Suprapubic skin (tissue), 4 donors: Measurements from ENCODE around the gene LPIN1. TPM values are rescaled to one million over a fixed set of nuclear protein-coding genes. Genes with fewer than 3 reads are reported as not detected.

ENCODE experiments used
- DNase-seq, 2 donors: peaks; one replicate each; pipeline ENCODE4 v3.0.0-alpha.2; 2019; ENCODE audit warnings: low spot score in 2 of 2
- H3K27ac ChIP-seq: fragments of 200-600 bp; sonication (generic); one replicate; pipeline ENCODE4 v1.5.1; 2019
- H3K27me3 ChIP-seq: fragments of 200-600 bp; sonication (generic); one replicate; pipeline ENCODE4 v1.5.1; 2019
- H3K36me3 ChIP-seq: fragments of 200-600 bp; sonication (generic); one replicate; pipeline ENCODE4 v1.5.1; 2019
- H3K4me1 ChIP-seq: fragments of 200-600 bp; sonication (generic); one replicate; pipeline ENCODE4 v1.5.1; 2019
- H3K4me3 ChIP-seq: fragments of 200-600 bp; sonication (generic); one replicate; pipeline ENCODE4 v1.5.1; 2019; ENCODE audit warnings: mild to moderate bottlenecking
- H3K9me3 ChIP-seq: fragments of 200-600 bp; sonication (generic); one replicate; pipeline ENCODE4 v1.5.1; 2019
- CTCF ChIP-seq, 2 donors: fragments of 200-600 bp in 1 of 2; fragments of 450-650 bp in 1 of 2; sonication (generic) in 1 of 2; IDR thresholded peaks; one replicate each; pipeline ENCODE4 v1.5.1; 2016 to 2019; ENCODE audit warnings: antibody characterized with exemption in 2 of 2, mild to moderate bottlenecking in 1 of 2, moderate library complexity in 1 of 2
- EP300 ChIP-seq: sonication (generic); formaldehyde crosslinking; IDR thresholded peaks from one replicate; pipeline ENCODE4 v1.6.1; 2017; ENCODE audit warnings: antibody characterized with exemption
- POLR2A ChIP-seq, 2 donors: fragments of 450-650 bp; IDR thresholded peaks; one replicate each; pipeline ENCODE4 v1.6.1; 2017; ENCODE audit warnings: antibody characterized with exemption in 2 of 2, mild to moderate bottlenecking in 2 of 2, moderate library complexity in 2 of 2
- POLR2AphosphoS5 ChIP-seq, 3 donors: sonication (generic); formaldehyde crosslinking; IDR thresholded peaks; one replicate each; pipeline ENCODE4 v1.6.1; 2017; ENCODE audit warnings: antibody characterized with exemption in 3 of 3
- WGBS: methylation state at CpG from one replicate; pipeline ENCODE4 v1.1.5; 2018; 5-methylcytosine and 5-hydroxymethylcytosine counted together
- total RNA-seq, 4 donors: library from RNA; depleted of rRNA; stranded (reverse); fragments of >200 nt; gene quantifications; one replicate each; pipeline ENCODE4 v1.1.0, GENCODE V29; 2016

LPIN1 gene
- total RNA-seq, 4 donors from 2014 or later, result 25.9 to 71.9 (median 52.5) TPM

- Histone ChIP-seq H3K4me1 (peaks cover 7% of the 10 kb centered on the region), H3K4me3 (no peak overlapping the region), H3K27me3 (no peaks in the 10 kb centered on the region), H3K36me3 (peaks cover 78% of the 10 kb centered on the region), H3K27ac (no peak overlapping the region), H3K9me3 (no peaks in the 10 kb centered on the region)
- WGBS, result 95% methylated on average over 15 of the region's 15 CpGs
- no peak for TF ChIP-seq POLR2A (IDR thresholded peaks at IDR 0.05)
- no peak for TF ChIP-seq EP300
- no peak for TF ChIP-seq POLR2AphosphoS5 (IDR thresholded peaks at IDR 0.05)
- TF ChIP-seq CTCF (IDR thresholded peaks at IDR 0.05), result no peak
- DNase-seq, result no peak
Measured at GRCh38 chr2:11798701-11799435, 52.4 kb downstream of the LPIN1 start.

GRCh38 chr2:11799826-11800225 lies 53.4 kb downstream of the LPIN1 start:
- no peak for TF ChIP-seq EP300
- no peak for TF ChIP-seq POLR2AphosphoS5 (IDR thresholded peaks at IDR 0.05)
- no peak for TF ChIP-seq CTCF (IDR thresholded peaks at IDR 0.05)
- TF ChIP-seq POLR2A (IDR thresholded peaks at IDR 0.05), result no peak
- no peak for DNase-seq
- Histone ChIP-seq H3K4me3 (no peak overlapping the region), H3K9me3 (no peaks in the 10 kb centered on the region), H3K36me3 (peaks cover 79% of the 10 kb centered on the region), H3K27ac (no peak overlapping the region), H3K4me1 (peaks cover 7% of the 10 kb centered on the region), H3K27me3 (no peaks in the 10 kb centered on the region)
- 92% methylated on average over 8 of the region's 8 CpGs for WGBS

- DNase-seq, result no peak
- 57% methylated on average over 9 of the region's 11 CpGs for WGBS
- TF ChIP-seq CTCF (IDR thresholded peaks at IDR 0.05), result no peak
- no peak for TF ChIP-seq EP300
- no peak for TF ChIP-seq POLR2A (IDR thresholded peaks at IDR 0.05)
- no peak for TF ChIP-seq POLR2AphosphoS5 (IDR thresholded peaks at IDR 0.05)
- no peak overlapping the region for H3K27ac ChIP-seq
- no peak overlapping the region for H3K4me3 ChIP-seq
- no peaks in the 10 kb centered on the region for H3K27me3 ChIP-seq
- H3K36me3 ChIP-seq, result peaks cover 79% of the 10 kb centered on the region
- no peaks in the 10 kb centered on the region for H3K9me3 ChIP-seq
- H3K4me1 ChIP-seq, result no peaks in the 10 kb centered on the region
Measured at GRCh38 chr2:11802782-11803191, 56.4 kb downstream of the LPIN1 start.

- Histone ChIP-seq H3K36me3 (peaks cover 66% of the 10 kb centered on the region), H3K4me3 (no peak overlapping the region), H3K4me1 (no peaks in the 10 kb centered on the region), H3K27ac (no peak overlapping the region), H3K27me3 (no peaks in the 10 kb centered on the region), H3K9me3 (no peaks in the 10 kb centered on the region)
- 91% methylated on average over 6 of the region's 6 CpGs for WGBS
- no peak for DNase-seq
- TF ChIP-seq EP300 (no peak), POLR2A (IDR thresholded peaks at IDR 0.05) (no peak), POLR2AphosphoS5 (IDR thresholded peaks at IDR 0.05) (no peak), CTCF (IDR thresholded peaks at IDR 0.05) (no peak)
Measured at GRCh38 chr2:11805024-11805423, 58.6 kb downstream of the LPIN1 start.

- H3K9me3 ChIP-seq, result no peaks in the 10 kb centered on the region
- no peak overlapping the region for H3K4me3 ChIP-seq
- WGBS, result 94% methylated on average over 6 of the region's 6 CpGs
- no peaks in the 10 kb centered on the region for H3K27me3 ChIP-seq
- H3K4me1 ChIP-seq, result no peaks in the 10 kb centered on the region
- H3K27ac ChIP-seq, result no peak overlapping the region
- TF ChIP-seq POLR2A (IDR thresholded peaks at IDR 0.05), result no peak
- H3K36me3 ChIP-seq, result peaks cover 68% of the 10 kb centered on the region
- DNase-seq, result no peak
Measured at GRCh38 chr2:11805920-11806319, 59.5 kb downstream of the LPIN1 start.
